SU-DHL-6 (cell line): ENCODE measurements around the gene SPINK13.

ENCODE experiments used
- H2AFZ ChIP-seq: fragments of 200-600 bp; sonication (generic); 2 replicates; pipeline ENCODE4 v1.6.1; 2014; ENCODE audit warnings: low read depth, mild to moderate bottlenecking, moderate library complexity, mixed read lengths, antibody characterized with exemption, low read length; ENCODE audit not compliant: severe bottlenecking
- H3F3A ChIP-seq: fragments of 200-600 bp; shearing (Covaris generic); 2 replicates; pipeline ENCODE4 v1.6.0; 2016; ENCODE audit warnings: antibody characterized with exemption, mild to moderate bottlenecking; ENCODE audit not compliant: insufficient read depth
- H3K27ac ChIP-seq: fragments of 200-600 bp; sonication (generic); 2 replicates; pipeline ENCODE4 v1.5.1; 2016; ENCODE audit warnings: low read depth, mild to moderate bottlenecking, low read length, moderate library complexity, mixed read lengths
- H3K27me3 ChIP-seq: fragments of 200-600 bp; sonication (generic), shearing (Covaris generic); 2 replicates; pipeline ENCODE4 v1.6.0; 2014; ENCODE audit warnings: mild to moderate bottlenecking, low read length
- H3K36me3 ChIP-seq: fragments of 200-600 bp; sonication (generic); 2 replicates; pipeline ENCODE4 v1.6.1; 2014; ENCODE audit warnings: mild to moderate bottlenecking, low read length, mixed read lengths
- H3K4me2 ChIP-seq: fragments of 300-600, 200-600 bp; shearing (Covaris generic), sonication (generic); 2 replicates; pipeline ENCODE4 v1.6.0; 2014; ENCODE audit warnings: low read length, low read depth, mild to moderate bottlenecking; ENCODE audit not compliant: poor library complexity, severe bottlenecking
- H3K4me3 ChIP-seq: fragments of 200-600 bp; sonication (generic); 2 replicates; pipeline ENCODE4 v1.5.1; 2014; ENCODE audit warnings: antibody characterized with exemption, low read length, mild to moderate bottlenecking, mixed read lengths; ENCODE audit not compliant: insufficient read depth, poor library complexity, severe bottlenecking
- H3K79me2 ChIP-seq: fragments of 200-600 bp; sonication (generic); 2 replicates; pipeline ENCODE4 v1.6.1; 2014; ENCODE audit warnings: mild to moderate bottlenecking, low read length, moderate library complexity; ENCODE audit not compliant: insufficient read depth
- H3K9ac ChIP-seq: fragments of 200-600 bp; sonication (generic); 2 replicates; pipeline ENCODE4 v1.7.0; 2014; ENCODE audit warnings: mild to moderate bottlenecking, low read length
- H3K9me2 ChIP-seq: fragments of 200-600 bp; sonication (generic); replicated peaks from 2 replicates; pipeline ENCODE4 v1.6.1; 2014; ENCODE audit warnings: low read length; ENCODE audit not compliant: insufficient read depth
- H3K9me3 ChIP-seq: fragments of 200-600 bp; sonication (generic); 2 replicates; pipeline ENCODE4 v1.6.1; 2014; ENCODE audit warnings: low read length, mixed read lengths; ENCODE audit not compliant: insufficient read depth
- H4K20me1 ChIP-seq: fragments of 200-600 bp; sonication (generic); 2 replicates; pipeline ENCODE4 v1.6.1; 2014; ENCODE audit warnings: low read depth, mild to moderate bottlenecking, antibody characterized with exemption, low read length, moderate library complexity, mixed read lengths
- EZH2phosphoT487 ChIP-seq: fragments of 200-600 bp; sonication (generic), shearing (Covaris generic); conservative IDR thresholded peaks from 2 replicates; pipeline ENCODE4 v1.6.1; 2018; ENCODE audit warnings: mild to moderate bottlenecking, antibody characterized with exemption, low read length, moderate library complexity, mixed read lengths
- TF ChIP-seq, protein P1 (sequence below): fragments of 200-600 bp; sonication (generic); IDR thresholded peaks from one replicate; pipeline ENCODE4 v1.5.1; 2017; ENCODE audit warnings: antibody characterized with exemption, mild to moderate bottlenecking, low read length, moderate library complexity; ENCODE audit not compliant: insufficient read depth, poor library complexity, severe bottlenecking

The SPINK13 gene

GRCh38 chr5:148228392-148228984, 40.1 kb upstream of the SPINK13 start:
- Histone ChIP-seq H4K20me1 (no peaks in the 10 kb centered on the region), H3K27me3 (no peaks in the 10 kb centered on the region), H3K36me3 (no peaks in the 10 kb centered on the region), H3F3A (no peaks in the 10 kb centered on the region), H3K9me3 (no peaks in the 10 kb centered on the region), H3K4me3 (no peak overlapping the region), H3K9ac (no peak overlapping the region), H3K4me2 (no peak overlapping the region), H3K27ac (no peak overlapping the region), H2AFZ (no peak overlapping the region), H3K9me2 (no peaks in the 10 kb centered on the region), H3K79me2 (no peaks in the 10 kb centered on the region)
- TF ChIP-seq EZH2phosphoT487, result no peak
- TF ChIP-seq, protein P1, sequence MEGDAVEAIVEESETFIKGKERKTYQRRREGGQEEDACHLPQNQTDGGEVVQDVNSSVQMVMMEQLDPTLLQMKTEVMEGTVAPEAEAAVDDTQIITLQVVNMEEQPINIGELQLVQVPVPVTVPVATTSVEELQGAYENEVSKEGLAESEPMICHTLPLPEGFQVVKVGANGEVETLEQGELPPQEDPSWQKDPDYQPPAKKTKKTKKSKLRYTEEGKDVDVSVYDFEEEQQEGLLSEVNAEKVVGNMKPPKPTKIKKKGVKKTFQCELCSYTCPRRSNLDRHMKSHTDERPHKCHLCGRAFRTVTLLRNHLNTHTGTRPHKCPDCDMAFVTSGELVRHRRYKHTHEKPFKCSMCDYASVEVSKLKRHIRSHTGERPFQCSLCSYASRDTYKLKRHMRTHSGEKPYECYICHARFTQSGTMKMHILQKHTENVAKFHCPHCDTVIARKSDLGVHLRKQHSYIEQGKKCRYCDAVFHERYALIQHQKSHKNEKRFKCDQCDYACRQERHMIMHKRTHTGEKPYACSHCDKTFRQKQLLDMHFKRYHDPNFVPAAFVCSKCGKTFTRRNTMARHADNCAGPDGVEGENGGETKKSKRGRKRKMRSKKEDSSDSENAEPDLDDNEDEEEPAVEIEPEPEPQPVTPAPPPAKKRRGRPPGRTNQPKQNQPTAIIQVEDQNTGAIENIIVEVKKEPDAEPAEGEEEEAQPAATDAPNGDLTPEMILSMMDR, result no peak

DNA sequence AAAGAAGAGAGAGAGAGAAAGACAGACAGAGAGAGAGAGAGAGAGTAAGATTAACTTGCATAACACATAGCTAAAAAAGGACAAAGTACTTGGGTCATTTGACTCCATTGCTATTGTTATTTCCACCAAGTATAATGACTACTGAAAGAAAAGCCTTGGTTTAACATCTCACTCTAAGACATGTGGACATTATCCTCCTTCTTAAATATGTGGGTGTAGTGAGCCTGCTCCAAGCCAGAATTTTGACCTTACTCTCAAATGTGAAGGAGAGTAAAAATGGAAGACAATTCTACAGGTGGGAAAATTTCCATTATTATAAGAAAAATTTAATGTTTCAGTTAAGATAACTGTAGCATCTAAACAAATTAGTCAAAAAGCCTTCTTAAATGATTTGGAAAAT, 38.8 kb upstream of the SPINK13 start:
- no peak overlapping the region for H3K27ac ChIP-seq
- TF ChIP-seq EZH2phosphoT487, result no peak
- TF ChIP-seq, protein P1, result no peak
- H3F3A ChIP-seq, result no peaks in the 10 kb centered on the region
- H2AFZ ChIP-seq, result no peak overlapping the region
- H3K27me3 ChIP-seq, result no peaks in the 10 kb centered on the region
- H3K79me2 ChIP-seq, result no peaks in the 10 kb centered on the region
- H4K20me1 ChIP-seq, result no peaks in the 10 kb centered on the region
- H3K9me2 ChIP-seq, result no peaks in the 10 kb centered on the region
- no peak overlapping the region for H3K4me2 ChIP-seq
- no peak overlapping the region for H3K9ac ChIP-seq
- no peaks in the 10 kb centered on the region for H3K36me3 ChIP-seq
- no peaks in the 10 kb centered on the region for H3K9me3 ChIP-seq
- no peak overlapping the region for H3K4me3 ChIP-seq

GRCh38 chr5:148230240-148230639, 38.4 kb upstream of the SPINK13 start:
- no peak overlapping the region for H3K4me2 ChIP-seq
- no peaks in the 10 kb centered on the region for H3K27me3 ChIP-seq
- no peak for TF ChIP-seq EZH2phosphoT487
- TF ChIP-seq, protein P1, result no peak
- no peaks in the 10 kb centered on the region for H3K9me2 ChIP-seq
- no peaks in the 10 kb centered on the region for H3K79me2 ChIP-seq
- no peaks in the 10 kb centered on the region for H3F3A ChIP-seq
- no peak overlapping the region for H3K27ac ChIP-seq
- no peaks in the 10 kb centered on the region for H4K20me1 ChIP-seq
- no peaks in the 10 kb centered on the region for H3K36me3 ChIP-seq
- no peak overlapping the region for H3K9ac ChIP-seq
- H3K9me3 ChIP-seq, result no peaks in the 10 kb centered on the region
- H3K4me3 ChIP-seq, result no peak overlapping the region
- no peak overlapping the region for H2AFZ ChIP-seq
